Measurements from ENCODE around the gene FEZ2. TPM values are rescaled to one million over a fixed set of nuclear protein-coding genes. Genes with fewer than 3 reads are reported as not detected.
A peak's percentile ranks its signal among the peaks of the same experiment; 100 is the strongest.

The FEZ2 gene
- total RNA-seq, 4 donors from 2014 or later, result 38.6 to 77.0 (median 46.2) TPM

DNA sequence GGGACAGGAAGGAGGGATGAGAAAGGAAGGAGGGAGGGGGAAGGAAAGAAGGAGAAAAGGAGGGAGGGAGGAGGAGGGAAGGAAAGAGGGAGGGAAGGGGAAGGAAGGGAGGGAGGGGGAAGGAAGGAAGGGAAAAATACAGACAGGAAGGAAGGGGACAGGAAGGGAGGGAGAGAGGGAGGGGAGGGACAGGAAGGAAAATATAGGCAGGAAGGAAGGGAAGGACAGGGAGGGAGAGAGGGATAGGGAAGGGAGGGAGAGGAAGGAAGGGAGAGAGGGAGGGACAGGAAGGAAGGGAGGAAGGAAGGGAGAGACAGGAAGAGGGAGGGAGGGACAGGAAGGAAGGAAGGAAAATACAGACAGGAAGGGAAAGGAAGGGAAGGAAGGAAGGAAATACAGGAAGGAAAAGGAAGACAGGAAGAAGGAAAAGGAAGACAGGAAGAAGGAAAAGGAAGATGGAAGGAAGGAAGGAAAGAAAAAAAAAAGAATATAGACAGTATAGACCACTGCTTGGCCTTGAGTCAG, 63.6 kb downstream of the FEZ2 start:
- TF ChIP-seq EP300 (IDR thresholded peaks at IDR 0.05), result no peak
- TF ChIP-seq, protein P1, sequence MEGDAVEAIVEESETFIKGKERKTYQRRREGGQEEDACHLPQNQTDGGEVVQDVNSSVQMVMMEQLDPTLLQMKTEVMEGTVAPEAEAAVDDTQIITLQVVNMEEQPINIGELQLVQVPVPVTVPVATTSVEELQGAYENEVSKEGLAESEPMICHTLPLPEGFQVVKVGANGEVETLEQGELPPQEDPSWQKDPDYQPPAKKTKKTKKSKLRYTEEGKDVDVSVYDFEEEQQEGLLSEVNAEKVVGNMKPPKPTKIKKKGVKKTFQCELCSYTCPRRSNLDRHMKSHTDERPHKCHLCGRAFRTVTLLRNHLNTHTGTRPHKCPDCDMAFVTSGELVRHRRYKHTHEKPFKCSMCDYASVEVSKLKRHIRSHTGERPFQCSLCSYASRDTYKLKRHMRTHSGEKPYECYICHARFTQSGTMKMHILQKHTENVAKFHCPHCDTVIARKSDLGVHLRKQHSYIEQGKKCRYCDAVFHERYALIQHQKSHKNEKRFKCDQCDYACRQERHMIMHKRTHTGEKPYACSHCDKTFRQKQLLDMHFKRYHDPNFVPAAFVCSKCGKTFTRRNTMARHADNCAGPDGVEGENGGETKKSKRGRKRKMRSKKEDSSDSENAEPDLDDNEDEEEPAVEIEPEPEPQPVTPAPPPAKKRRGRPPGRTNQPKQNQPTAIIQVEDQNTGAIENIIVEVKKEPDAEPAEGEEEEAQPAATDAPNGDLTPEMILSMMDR (IDR thresholded peaks at IDR 0.05), result no peak
- no peak for TF ChIP-seq POLR2A (IDR thresholded peaks at IDR 0.05)

DNA sequence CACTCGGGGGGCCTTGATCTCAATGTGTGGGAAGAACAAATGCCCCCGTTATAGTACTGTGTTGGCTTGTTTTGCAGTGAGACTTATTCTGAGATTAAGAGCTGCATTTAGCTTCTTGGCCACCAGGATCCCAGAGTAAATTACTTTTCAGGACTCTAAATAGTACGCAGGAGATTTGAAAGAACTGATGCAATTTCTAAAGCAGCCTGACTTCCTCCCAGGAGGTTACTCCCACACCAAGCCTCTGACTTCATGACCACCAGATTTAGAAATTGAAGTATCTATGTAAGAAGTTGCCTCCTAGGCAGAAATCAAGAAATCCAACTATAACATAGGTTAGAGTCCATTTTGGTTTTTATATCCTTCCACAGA, 67.0 kb downstream of the FEZ2 start:
- peak; percentile 51 for ATAC-seq
- Histone ChIP-seq H3K27ac (no peak overlapping the region), H3K36me3 (peaks cover 3 to 46% of the 10 kb centered on the region in 2 donors), H3K27me3 (no peaks in the 10 kb centered on the region), H3K4me3 (no peak overlapping the region), H3K9me3 (no peaks in the 10 kb centered on the region), H3K4me1 (no peaks in the 10 kb centered on the region)
- TF ChIP-seq EP300 (IDR thresholded peaks at IDR 0.05) (no peak), POLR2AphosphoS5 (IDR thresholded peaks at IDR 0.05) (no peak), POLR2A (IDR thresholded peaks at IDR 0.05) (no peak)
- TF ChIP-seq, protein P1 (IDR thresholded peaks at IDR 0.05), result no peak
- WGBS, 2 donors (ENCODE audit: low coverage in 1 of 2), result 67 to 92% methylated on average over 1 to 3 of the region's 3 CpGs

More for the DNA sequence above, 63.6 kb downstream of the FEZ2 start:
- no peak overlapping the region for H3K4me3 ChIP-seq
- H3K4me1 ChIP-seq, result no peaks in the 10 kb centered on the region
- no peak overlapping the region for H3K27ac ChIP-seq
- H3K27me3 ChIP-seq, result no peaks in the 10 kb centered on the region
- peaks cover 3 to 59% of the 10 kb centered on the region in 2 donors for H3K36me3 ChIP-seq
- no peaks in the 10 kb centered on the region for H3K9me3 ChIP-seq
- no peak for ATAC-seq

DNA sequence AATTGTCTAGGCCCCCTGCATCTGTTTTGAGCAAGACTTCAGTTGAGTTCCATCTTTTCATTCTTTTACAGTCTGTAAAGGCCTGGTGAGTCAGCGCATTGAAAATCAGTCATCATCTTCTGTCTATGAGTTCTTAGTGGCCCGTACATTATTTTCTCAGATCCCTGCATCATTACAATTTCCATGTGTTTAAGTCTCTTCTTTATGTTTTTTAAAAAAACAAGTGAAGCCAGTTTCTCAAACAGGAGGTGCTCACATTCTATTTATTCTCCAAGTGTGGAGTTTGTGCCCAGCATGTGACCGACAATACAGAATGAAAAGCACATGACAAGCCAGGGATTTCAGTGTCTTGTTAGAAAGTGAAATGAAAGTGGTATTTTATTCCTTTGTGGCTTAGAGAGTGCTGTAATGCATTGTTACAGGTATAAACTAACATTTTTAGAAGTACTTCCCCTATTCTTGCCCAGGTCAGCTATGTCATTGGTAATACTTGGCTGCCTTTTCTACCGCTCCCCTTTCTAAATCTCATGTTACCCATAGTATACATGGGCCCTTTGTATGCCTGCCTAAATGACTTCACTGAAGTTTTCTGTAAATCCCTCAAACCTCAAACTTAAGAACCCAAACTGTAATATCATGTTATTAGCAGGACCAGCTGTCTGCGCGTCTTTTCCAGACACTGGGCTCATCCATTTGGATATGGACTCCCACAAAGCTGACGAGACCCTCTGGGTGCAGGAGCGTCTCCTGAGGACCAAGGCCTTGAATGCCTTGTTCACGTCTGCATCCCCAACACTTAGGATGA, 67.6 kb downstream of the FEZ2 start:
- H3K36me3 ChIP-seq, result peaks cover 3 to 48% of the 10 kb centered on the region in 2 donors
- H3K9me3 ChIP-seq, result no peaks in the 10 kb centered on the region
- no peaks in the 10 kb centered on the region for H3K4me1 ChIP-seq
- H3K27me3 ChIP-seq, result no peaks in the 10 kb centered on the region
- no peak overlapping the region for H3K4me3 ChIP-seq
- no peak for ATAC-seq
- WGBS, 2 donors (ENCODE audit: low coverage in 1 of 2), result 83 to 94% methylated on average over 6 to 9 of the region's 9 CpGs
- no peak overlapping the region for H3K27ac ChIP-seq
- TF ChIP-seq POLR2AphosphoS5 (IDR thresholded peaks at IDR 0.05), result no peak
- no peak for TF ChIP-seq POLR2A (IDR thresholded peaks at IDR 0.05)
- TF ChIP-seq, protein P1 (IDR thresholded peaks at IDR 0.05), result no peak
- no peak for TF ChIP-seq EP300 (IDR thresholded peaks at IDR 0.05)

DNA sequence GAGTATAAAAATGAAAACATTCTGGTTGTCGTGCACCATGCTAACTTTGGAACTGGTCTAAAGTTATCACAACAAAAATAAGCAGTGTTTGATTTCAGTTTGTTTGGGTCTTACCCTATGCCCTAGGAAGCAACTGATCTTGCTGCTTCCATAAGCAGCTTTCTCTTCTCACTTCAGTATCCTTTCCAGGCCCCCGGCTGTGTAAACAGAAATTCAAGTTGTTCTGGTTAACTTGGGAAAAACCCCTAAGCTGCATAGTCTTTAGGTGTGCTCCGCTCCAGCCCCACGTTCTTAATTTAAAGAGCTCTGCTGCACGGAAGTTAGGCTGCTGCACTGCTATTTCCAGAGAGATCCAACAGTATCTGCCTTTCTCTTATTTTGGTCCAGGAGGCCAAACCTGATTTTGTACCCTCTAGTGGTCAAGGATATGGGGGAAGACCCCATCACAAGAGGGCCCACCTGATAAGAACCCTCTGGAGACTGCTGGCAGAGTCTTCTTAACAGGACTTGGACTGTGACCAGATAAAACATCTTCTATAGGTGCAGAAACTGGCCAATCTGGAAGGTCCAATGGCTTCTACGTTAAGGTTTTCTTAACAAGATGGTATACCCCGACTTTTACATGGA, 69.1 kb downstream of the FEZ2 start:
- no peak for TF ChIP-seq POLR2A (IDR thresholded peaks at IDR 0.05)
- TF ChIP-seq POLR2AphosphoS5 (IDR thresholded peaks at IDR 0.05), result no peak
- TF ChIP-seq, protein P1 (IDR thresholded peaks at IDR 0.05), result no peak
- TF ChIP-seq EP300 (IDR thresholded peaks at IDR 0.05), result no peak
- Histone ChIP-seq H3K4me1 (no peaks in the 10 kb centered on the region), H3K4me3 (no peak overlapping the region), H3K27me3 (no peaks in the 10 kb centered on the region), H3K36me3 (peaks cover 3 to 62% of the 10 kb centered on the region in 2 donors), H3K9me3 (no peaks in the 10 kb centered on the region), H3K27ac (no peak overlapping the region)
- ATAC-seq, result no peak
- 86 to 97% methylated on average over 6 to 7 of the region's 7 CpGs for WGBS, 2 donors (ENCODE audit: low coverage in 1 of 2)
